Activated effector memory CD4-positive, alpha-beta T cell treated with anti-CD3 and anti-CD28 coated beads, Interleukin-2, amount 50 U/mL, for 16 hours (primary cell): Measurements from ENCODE around the gene PHLDB2.

ENCODE experiments used
- DNase-seq: peaks from one replicate; pipeline ENCODE4 v3.0.0-alpha.2; 2020

Gene PHLDB2

GRCh38 chr3:112001526-112001925 lies 142.5 kb downstream of the PHLDB2 start:
- DNase-seq, result no peak

GRCh38 chr3:112002096-112002971 lies 143.3 kb downstream of the PHLDB2 start:
- DNase-seq, result peak; percentile 82

- no peak for DNase-seq
Measured at GRCh38 chr3:112003321-112004080, 144.4 kb downstream of the PHLDB2 start.

- no peak for DNase-seq
Measured at GRCh38 chr3:112004187-112004586, 145.1 kb downstream of the PHLDB2 start.

GRCh38 chr3:112004669-112005068 lies 145.6 kb downstream of the PHLDB2 start:
- DNase-seq, result no peak

GRCh38 chr3:112005091-112005672 lies 146.1 kb downstream of the PHLDB2 start:
- DNase-seq, result no peak

- no peak for DNase-seq
Measured at GRCh38 chr3:112007633-112008032, 148.6 kb downstream of the PHLDB2 start.

- DNase-seq, result no peak
Measured at GRCh38 chr3:112009670-112010069, 150.6 kb downstream of the PHLDB2 start.

- DNase-seq, result no peak
Measured at GRCh38 chr3:112010636-112011035, 151.6 kb downstream of the PHLDB2 start.

- DNase-seq, result no peak
Measured at GRCh38 chr3:112011376-112011940, 152.4 kb downstream of the PHLDB2 start.

- DNase-seq, result no peak
Measured at GRCh38 chr3:112012205-112012992, 153.3 kb downstream of the PHLDB2 start.

GRCh38 chr3:112013058-112013783 lies 154.2 kb downstream of the PHLDB2 start:
- peak; percentile 84 for DNase-seq

GRCh38 chr3:112013784-112014143 lies 154.7 kb downstream of the PHLDB2 start:
- no peak for DNase-seq

GRCh38 chr3:112017091-112017490 lies 158.0 kb downstream of the PHLDB2 start:
- DNase-seq, result no peak

- DNase-seq, result no peak
Measured at GRCh38 chr3:112018712-112019111, 159.6 kb downstream of the PHLDB2 start.

- DNase-seq, result no peak
Measured at GRCh38 chr3:112019716-112020115, 160.7 kb downstream of the PHLDB2 start.

GRCh38 chr3:112020674-112021085 lies 161.6 kb downstream of the PHLDB2 start:
- no peak for DNase-seq
